Measurements from ENCODE around the gene PCA3. TPM values are rescaled to one million over a fixed set of nuclear protein-coding genes. Genes with fewer than 3 reads are reported as not detected.

The PCA3 gene
- polyA plus RNA-seq, 1 of the 3 experiments (the other 2 are of a cell fraction): 0.21 TPM

DNA sequence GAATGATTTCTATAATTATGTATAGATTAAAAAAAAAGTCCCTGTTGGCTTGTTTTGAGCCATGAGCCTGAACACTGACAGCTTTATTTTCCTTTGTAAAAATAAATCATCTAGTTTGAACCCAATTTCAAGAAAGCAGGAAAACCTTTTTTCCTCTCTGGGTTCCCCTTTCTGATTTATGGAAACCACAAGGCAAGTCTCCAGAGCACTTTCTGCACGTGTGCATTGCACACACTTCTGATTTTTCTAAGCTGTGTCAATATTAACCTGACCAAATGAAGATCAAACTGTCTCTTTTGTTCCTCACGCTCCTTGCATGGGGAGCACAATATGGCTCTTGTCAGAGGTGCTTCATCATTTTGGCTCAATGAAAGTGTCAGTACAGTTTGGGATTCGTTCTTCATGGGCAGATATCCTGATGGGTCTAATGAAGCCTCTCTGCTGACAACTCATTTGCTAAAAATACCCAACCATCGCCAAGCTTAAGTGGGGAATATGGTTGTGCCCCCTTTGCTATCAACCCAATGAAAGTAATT, 39.2 kb upstream of the PCA3 start (continued):
- TF ChIP-seq, protein P1, sequence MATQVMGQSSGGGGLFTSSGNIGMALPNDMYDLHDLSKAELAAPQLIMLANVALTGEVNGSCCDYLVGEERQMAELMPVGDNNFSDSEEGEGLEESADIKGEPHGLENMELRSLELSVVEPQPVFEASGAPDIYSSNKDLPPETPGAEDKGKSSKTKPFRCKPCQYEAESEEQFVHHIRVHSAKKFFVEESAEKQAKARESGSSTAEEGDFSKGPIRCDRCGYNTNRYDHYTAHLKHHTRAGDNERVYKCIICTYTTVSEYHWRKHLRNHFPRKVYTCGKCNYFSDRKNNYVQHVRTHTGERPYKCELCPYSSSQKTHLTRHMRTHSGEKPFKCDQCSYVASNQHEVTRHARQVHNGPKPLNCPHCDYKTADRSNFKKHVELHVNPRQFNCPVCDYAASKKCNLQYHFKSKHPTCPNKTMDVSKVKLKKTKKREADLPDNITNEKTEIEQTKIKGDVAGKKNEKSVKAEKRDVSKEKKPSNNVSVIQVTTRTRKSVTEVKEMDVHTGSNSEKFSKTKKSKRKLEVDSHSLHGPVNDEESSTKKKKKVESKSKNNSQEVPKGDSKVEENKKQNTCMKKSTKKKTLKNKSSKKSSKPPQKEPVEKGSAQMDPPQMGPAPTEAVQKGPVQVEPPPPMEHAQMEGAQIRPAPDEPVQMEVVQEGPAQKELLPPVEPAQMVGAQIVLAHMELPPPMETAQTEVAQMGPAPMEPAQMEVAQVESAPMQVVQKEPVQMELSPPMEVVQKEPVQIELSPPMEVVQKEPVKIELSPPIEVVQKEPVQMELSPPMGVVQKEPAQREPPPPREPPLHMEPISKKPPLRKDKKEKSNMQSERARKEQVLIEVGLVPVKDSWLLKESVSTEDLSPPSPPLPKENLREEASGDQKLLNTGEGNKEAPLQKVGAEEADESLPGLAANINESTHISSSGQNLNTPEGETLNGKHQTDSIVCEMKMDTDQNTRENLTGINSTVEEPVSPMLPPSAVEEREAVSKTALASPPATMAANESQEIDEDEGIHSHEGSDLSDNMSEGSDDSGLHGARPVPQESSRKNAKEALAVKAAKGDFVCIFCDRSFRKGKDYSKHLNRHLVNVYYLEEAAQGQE (IDR thresholded peaks at IDR 0.05; ENCODE audit: low read depth, low read length): no peak

DNA sequence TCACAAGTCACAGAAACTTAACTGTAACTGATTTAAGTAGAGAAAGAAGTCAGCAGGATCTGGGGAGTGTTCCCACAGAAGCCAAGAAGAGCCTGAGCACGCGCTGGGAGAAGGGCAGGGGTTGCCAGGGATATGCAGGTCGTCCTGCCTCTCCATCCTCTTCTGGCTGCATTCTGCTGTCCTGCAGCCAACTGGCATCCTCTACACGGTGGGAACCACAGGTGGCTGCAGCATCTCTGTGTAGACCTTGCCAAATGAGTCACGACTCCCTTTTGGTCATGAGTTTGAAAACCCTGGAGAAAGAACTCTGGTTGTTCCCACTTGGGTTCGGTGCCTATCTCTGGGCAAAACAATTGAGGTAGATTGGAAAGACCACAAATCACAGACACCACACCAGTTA, 38.4 kb upstream of the PCA3 start:
- 7% methylated on average over 6 of the region's 6 CpGs for WGBS (ENCODE audit: low lambda C conversion rate)
- no peaks in the 10 kb centered on the region for H3K36me3 ChIP-seq (replicated peaks in 1 of 2; ENCODE audit: control insufficient read depth in 1 of 2, insufficient read depth in 2 of 2, low read length in 1 of 2)
- H3F3A ChIP-seq (replicated peaks; ENCODE audit: insufficient read depth): no peaks in the 10 kb centered on the region
- no peaks in the 10 kb centered on the region for H3K4me1 ChIP-seq (ENCODE audit: control insufficient read depth in 1 of 2, insufficient read depth in 2 of 2, low read depth in 1 of 2, low read length in 1 of 2)
- TF ChIP-seq RXRA (IDR thresholded peaks at IDR 0.05; ENCODE audit: borderline replicate concordance, low read depth) (no peak), GATA2 (CRISPR knock-in tag; IDR thresholded peaks at IDR 0.05) (no peak), EP300 (IDR thresholded peaks at IDR 0.05; ENCODE audit: borderline replicate concordance in 1 of 2, low read depth in 1 of 2, low read length in 1 of 2) (no peak), FOSL2 (IDR thresholded peaks at IDR 0.05; ENCODE audit: borderline replicate concordance, low read depth) (no peak), TAF1 (IDR thresholded peaks at IDR 0.05; ENCODE audit: borderline replicate concordance, low read depth, low read length) (no peak), RFX5 (IDR thresholded peaks at IDR 0.05; ENCODE audit: low read length) (no peak), FOXM1 (IDR thresholded peaks at IDR 0.05; ENCODE audit: low read depth) (no peak), FOXJ3 (CRISPR knock-in tag; IDR thresholded peaks at IDR 0.05) (no peak), GABPA (IDR thresholded peaks at IDR 0.05; ENCODE audit: low read depth) (no peak), NFIC (IDR thresholded peaks at IDR 0.05; ENCODE audit: borderline replicate concordance) (no peak), NRF1 (IDR thresholded peaks at IDR 0.05; ENCODE audit: low read depth, low read length) (no peak), ELF1 (IDR thresholded peaks at IDR 0.05) (no peak)
- TF ChIP-seq, protein P2, sequence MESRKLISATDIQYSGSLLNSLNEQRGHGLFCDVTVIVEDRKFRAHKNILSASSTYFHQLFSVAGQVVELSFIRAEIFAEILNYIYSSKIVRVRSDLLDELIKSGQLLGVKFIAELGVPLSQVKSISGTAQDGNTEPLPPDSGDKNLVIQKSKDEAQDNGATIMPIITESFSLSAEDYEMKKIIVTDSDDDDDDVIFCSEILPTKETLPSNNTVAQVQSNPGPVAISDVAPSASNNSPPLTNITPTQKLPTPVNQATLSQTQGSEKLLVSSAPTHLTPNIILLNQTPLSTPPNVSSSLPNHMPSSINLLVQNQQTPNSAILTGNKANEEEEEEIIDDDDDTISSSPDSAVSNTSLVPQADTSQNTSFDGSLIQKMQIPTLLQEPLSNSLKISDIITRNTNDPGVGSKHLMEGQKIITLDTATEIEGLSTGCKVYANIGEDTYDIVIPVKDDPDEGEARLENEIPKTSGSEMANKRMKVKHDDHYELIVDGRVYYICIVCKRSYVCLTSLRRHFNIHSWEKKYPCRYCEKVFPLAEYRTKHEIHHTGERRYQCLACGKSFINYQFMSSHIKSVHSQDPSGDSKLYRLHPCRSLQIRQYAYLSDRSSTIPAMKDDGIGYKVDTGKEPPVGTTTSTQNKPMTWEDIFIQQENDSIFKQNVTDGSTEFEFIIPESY (IDR thresholded peaks at IDR 0.05; ENCODE audit: borderline replicate concordance, low read depth): no peak
- TF ChIP-seq, protein P3, sequence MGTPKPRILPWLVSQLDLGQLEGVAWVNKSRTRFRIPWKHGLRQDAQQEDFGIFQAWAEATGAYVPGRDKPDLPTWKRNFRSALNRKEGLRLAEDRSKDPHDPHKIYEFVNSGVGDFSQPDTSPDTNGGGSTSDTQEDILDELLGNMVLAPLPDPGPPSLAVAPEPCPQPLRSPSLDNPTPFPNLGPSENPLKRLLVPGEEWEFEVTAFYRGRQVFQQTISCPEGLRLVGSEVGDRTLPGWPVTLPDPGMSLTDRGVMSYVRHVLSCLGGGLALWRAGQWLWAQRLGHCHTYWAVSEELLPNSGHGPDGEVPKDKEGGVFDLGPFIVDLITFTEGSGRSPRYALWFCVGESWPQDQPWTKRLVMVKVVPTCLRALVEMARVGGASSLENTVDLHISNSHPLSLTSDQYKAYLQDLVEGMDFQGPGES (IDR thresholded peaks at IDR 0.05; ENCODE audit: low read depth, low read length): no peak
- TF ChIP-seq, protein P1 (IDR thresholded peaks at IDR 0.05; ENCODE audit: low read depth, low read length): no peak
- H3K27me3 ChIP-seq (ENCODE audit: insufficient read depth): peaks cover 53% of the 10 kb centered on the region; the same call in 1 of the 2 replicates
- DNase-seq: no peak
- ChIA-PET CTCF (no interaction called here), POLR2A (no interaction called here)
- H4K20me1 ChIP-seq (ENCODE audit: insufficient read depth): no peaks in the 10 kb centered on the region
- no peaks in the 10 kb centered on the region for H3K79me2 ChIP-seq (ENCODE audit: insufficient read depth)
- no peak overlapping the region for H3K4me3 ChIP-seq (ENCODE audit: low read depth in 2 of 2, low read length in 1 of 2)
- H3K9me2 ChIP-seq: no peaks in the 10 kb centered on the region
- no peak overlapping the region for H3K9ac ChIP-seq
- no peaks in the 10 kb centered on the region for H3K9me3 ChIP-seq
- H2AFZ ChIP-seq (ENCODE audit: low read depth): no peak overlapping the region
- H3K4me2 ChIP-seq: no peak overlapping the region
- H3K27ac ChIP-seq (ENCODE audit: low read depth in 2 of 2, low read length in 1 of 2): no peak overlapping the region

All from SK-N-SH (cell line).